Renal cortex interstitium (tissue), 11 donors: ENCODE results near the gene AGXT. TPM values are rescaled to one million over a fixed set of nuclear protein-coding genes. Genes with fewer than 3 reads are reported as not detected.

Experiments
- DNase-seq, 11 donors: peaks; one replicate each; pipeline ENCODE4 v3.0.0-alpha.2; 2013; ENCODE audit warnings: low read depth in 9 of 11, low spot score in 4 of 11; ENCODE audit errors: extremely low read depth in 1 of 11
- polyA plus RNA-seq, 3 donors: library from polyadenylated mRNA; unstranded; fragments of 120-200 nt; gene quantifications; one replicate each; pipeline ENCODE4 v1.2.1, GENCODE V29; 2013; ENCODE audit not compliant: insufficient read length in 3 of 3

Gene AGXT
- polyA plus RNA-seq, 3 donors = 0.15 to 0.17 TPM; not detected in 1

DNA sequence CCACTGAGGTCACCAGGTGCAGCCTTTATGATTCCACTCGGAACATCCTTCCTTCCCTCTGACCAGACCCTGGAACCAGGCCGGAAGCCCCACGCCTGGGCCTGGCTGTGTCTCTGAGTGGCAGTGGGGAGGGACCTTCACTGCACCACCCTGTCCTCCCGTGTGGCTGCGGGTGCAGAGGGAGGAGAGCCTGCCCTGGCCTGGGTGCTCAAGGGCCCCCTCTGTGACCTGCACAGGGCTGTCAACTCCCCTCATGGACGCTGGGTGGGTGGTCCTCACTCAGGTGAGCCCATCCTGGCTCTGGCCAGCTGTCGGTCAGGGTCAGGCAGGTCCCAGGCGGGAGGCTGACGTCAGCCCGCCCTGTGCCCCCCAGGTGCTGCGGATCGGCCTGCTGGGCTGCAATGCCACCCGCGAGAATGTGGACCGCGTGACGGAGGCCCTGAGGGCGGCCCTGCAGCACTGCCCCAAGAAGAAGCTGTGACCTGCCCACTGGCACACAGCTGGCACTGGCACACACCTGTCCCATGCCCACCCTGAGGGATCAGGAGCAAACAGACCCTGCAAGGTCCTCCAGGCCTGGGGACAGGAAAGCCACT lies 9.8 kb downstream of the AGXT start:
- DNase-seq = no peak

DNA sequence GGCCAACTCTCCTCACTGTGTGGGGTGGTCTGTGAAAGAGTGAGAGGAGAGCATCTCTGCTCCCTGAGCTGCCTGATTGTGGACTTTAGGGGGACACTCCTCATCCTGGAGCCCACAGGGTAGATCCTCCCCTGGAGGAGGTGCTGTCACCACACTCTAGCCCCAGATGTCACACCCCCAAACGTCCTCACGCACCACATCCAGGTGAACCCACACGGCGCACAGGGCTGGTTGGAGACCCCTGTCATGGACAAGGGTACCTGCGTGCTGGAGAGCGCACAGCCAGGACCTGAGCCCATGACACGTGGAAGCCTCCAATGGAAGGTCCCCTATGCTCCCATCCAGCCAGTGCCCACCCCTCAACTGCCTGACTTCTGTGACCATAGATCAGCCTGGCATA lies 10.5 kb downstream of the AGXT start:
- no peak for DNase-seq

DNA sequence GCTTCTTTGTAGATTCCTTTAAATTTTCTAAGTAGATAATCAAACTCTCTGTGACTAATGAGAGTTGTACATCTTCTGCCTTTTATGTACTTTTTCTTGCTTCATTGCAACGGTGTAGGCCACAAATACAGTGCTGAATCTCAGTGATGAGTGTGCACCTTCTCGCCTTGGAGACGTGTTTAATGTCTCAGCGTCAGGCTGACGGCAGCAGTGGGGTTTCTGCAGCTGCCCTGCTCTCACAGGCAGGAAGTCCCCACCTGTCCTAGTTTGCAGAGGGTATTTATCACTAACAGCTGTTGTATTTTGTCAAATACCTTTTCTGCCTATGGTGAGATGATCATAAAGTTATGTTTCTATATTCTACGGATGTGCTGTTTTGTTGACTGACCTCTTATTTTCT lies 13.3 kb downstream of the AGXT start:
- no peak for DNase-seq

DNA sequence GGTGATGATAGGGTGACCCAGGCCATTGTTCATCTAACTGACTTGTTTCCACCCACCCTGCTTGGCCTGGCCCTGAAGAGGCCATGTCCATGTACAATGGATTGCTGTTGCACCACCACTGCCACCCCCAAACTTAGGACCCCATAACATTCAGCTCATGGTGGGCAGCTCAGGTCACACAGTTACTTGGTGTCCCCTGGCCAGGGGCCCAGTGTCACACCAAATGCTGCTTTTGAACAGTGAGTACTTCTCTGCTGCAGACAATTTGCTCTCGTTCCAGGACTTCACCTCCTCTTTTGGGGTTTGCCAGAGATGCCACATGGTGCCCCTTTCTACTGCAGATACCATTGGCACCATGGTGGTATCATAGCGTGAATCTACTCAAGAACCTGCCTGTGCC lies 15.6 kb downstream of the AGXT start:
- no peak for DNase-seq

DNA sequence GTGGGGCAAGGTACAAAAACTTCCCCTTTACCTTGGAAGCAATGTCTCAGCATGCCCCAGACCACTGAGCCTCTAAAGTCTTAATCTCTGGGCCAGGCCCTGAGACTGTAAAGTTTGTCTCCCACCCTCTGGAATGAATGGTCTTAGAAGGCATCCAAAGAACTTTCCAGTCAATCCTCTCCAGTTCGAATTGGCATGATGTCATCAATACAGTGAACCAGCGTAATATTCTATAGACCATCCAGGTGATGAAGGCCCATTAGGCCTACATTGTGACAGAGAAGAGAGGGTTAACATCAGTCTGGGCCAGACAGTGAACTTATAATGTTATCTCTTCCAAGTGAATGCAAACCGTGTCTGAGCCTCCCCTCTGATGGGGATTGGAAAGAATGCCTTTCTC lies 16.1 kb downstream of the AGXT start:
- DNase-seq = no peak

DNA sequence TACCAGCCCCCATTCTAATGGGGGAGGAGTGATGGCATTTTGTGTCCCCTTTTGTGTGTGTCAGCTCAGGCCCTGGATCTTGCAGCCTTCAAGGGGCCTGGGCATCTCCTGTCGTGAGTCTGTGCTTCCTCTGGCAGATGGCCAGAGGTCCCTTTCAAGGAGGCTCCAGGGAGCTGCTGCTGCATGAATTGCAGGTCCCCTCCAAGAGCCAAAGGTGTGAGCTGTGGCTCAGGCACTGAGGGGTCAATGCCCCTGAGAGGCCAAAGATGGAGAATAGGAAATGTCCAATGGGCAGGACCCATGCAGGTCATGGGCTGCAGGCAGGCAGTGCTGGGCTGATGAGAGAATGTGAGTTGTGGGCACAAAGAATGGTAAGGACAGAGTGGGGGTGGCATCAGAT lies 16.9 kb downstream of the AGXT start:
- DNase-seq = no peak

DNA sequence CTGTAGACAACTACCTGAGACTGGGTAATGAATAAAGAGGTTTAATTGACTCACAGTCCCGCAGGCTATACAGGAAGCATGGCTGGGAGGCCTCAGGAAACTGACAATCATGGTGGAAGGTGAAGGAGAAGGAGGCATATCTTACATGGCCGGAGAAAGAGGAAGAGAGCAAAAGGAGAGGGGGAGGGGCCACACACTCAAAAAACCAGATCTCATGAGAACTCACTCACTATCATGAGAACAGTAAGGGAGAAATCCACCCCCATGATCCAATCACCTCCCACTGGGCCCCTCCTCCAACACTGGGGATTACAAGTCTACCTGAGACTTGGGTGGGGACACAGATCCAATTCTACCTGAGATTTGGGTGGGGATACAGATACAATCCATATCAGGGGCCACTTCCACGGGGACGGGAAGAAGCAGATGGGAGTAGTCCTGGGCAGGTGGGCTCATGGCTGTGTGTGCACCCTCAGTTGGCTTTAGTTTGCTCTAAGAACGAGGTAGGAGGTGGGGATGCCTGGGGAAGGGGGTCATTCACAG lies 17.5 kb downstream of the AGXT start:
- no peak for DNase-seq

DNA sequence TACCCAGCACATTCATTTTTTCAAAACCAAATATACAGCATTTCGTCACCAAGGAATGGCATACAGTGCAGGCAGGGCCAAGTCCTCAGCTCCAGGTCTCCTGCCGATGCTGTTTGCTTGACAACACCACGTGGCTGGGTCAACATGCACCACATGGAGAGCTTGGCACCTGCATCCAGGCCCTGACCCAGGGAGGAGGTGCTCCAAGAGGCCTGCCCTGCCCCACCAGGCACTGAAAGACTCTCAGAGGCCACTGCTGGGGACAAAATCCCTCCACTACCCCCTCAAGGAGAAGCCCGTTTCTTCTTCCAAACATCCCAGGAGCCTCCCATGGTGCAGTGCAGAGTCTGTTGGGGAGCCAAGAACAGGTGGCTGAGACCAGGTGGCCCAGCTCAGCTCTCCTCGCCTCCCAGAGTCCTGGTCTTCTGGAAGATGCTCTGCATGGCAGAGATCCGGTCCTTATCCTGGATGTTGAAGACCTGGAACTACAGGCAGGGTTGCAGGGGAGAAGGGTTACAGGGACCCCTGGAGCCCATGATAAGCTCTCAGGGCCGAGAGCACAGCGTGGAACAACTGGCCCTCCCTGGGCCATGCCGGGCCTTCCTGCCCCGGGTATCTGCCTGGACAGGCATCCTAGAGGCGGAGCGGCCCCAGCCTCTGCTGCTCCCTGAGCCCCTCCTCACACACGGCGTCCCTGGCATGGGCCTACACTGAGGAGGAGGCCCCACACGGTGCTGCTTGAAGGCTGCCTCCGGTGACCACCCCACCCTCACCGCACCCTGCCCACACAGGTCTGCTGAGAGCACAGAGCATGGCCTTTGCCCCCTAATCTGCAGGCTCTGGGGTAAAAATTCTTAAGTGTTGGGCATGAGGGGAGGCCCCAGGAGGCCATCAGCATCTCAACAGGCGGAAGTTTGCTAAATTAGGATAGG lies 18.3 kb downstream of the AGXT start:
- DNase-seq = no peak

DNA sequence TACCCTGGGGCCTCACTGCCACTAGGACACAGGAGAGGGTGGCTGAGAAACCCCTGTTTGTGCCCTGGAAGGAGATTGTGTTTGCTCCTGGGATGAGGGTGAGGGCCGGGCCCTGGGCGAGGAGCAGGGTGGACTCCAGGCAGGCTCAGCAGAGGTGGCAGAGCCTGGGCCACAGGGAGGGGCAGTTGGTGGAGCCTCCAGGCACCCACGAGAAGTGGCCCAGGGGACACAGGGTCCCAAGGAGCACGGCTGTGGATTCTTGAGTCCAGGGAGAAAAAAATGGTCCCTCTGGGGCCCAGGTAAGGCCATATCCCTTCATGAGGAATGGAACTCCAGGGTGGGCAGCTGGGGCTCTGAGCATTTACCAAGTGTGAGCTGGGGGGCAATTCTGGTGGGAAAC lies 19.0 kb downstream of the AGXT start:
- DNase-seq = no peak

DNA sequence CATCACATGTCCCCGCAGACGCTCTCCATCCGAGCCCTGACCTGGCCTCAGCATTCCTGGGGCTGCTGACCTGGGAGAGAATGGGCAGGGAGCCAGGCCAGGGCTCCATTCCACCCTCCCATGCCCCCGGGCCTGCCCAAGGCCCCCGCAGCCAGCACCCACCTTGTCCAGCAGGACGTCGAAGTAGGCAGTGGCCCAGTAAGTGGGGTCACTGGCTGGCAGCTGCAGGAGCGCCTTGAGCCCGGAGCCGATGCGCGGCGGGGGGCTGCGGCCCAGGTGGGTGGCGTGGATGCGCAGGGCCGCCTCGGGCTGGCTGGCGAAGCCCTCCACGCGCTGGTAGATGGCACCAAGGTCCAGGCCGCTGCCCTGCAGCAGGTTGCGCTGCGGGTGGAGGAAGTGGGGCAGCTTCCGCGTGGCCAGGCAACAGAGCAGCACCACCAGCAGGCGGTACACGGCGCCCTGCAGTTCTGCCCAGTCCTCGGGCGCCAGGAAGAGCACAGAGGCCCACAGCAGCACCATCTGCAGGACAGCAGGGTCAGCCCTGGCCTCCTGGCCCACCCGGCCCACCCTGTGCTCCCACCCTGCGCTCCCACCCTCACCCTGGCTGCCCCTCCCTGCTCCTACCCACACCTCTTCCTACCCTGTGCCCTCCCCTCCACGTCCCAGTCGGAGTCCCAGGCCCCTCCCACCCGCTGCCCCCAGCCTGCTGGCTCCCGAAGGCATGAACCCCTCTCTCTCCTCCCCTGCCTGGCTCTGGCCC lies 19.7 kb downstream of the AGXT start:
- DNase-seq = no peak

DNA sequence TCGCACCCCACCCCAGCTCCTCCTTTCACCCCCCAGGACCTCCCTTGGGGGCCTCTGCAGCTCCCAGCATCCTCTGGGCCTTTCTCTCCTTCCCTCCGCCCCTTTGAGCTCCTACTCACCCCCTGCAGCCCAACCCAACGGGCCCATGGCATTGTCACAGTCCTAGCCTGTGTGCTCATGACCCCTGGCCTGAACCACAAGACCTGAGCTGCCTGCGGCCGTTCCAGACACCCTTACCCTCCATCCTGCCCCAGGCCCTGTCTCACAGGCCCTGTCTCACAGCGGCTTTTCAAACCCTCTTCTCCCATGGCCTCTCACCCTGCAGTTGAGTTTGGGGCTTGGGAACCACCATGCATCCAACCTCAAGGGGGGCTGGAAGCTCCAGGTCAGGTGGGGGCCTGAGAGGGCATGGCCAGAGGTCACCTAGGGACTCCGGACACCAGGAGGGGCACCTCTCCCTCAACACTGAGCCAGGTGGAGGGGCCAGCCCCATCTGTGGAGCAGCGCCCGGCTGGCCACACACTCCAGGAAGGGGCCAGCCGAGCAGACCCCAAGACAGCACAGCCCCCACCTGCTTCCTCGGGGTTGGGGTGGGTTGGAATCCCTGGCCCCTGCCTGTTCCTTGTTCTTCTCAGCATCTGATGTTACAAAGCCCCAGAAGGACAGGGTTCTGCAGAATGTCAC lies 20.4 kb downstream of the AGXT start:
- DNase-seq = no peak

DNA sequence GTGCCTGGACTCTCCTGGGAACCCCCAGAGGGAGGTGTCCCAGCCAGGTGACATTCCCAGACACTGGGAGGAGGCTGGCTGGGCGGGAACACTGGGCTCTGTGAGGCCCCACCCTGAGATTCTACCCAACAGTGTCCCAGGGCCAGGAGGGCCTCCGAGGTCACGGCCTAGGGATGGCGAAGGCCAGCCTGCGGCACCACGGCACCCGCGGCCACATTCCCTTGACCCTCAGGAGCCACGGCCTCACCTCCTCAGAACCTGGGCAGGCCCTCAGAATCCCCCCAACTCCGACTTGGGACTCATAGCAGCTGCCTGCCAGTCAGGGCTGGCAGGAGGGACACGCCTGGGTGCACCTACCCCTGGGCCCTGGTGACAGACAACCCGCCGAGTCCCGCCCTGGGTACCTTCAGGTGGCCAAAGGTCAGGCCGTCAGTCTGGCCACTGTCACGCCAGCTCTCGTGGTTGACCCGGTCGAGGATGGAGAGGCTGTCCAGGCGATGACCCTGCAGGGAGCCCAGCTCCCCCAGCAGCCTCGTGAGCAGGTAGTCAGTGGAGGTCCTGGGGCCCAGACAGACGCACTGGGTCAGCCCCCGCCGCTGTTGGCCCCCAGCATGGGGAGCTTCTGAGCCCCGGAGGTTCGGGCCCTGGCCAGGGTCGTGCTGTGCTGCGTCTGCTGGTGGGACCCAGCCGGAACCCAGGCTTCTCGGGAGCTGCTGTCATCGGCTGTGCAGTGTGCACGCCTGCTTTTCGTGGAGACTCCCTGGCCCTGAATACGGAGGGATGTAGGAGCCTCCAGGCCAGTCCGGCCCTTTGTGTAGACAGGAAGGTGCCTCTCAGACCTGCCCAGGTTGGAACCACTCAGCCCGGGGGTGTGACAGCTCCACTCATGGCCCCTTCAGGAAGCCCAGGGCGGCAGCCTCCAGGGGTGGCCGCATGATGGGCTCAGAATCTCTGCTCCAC lies 21.3 kb downstream of the AGXT start:
- no peak for DNase-seq

DNA sequence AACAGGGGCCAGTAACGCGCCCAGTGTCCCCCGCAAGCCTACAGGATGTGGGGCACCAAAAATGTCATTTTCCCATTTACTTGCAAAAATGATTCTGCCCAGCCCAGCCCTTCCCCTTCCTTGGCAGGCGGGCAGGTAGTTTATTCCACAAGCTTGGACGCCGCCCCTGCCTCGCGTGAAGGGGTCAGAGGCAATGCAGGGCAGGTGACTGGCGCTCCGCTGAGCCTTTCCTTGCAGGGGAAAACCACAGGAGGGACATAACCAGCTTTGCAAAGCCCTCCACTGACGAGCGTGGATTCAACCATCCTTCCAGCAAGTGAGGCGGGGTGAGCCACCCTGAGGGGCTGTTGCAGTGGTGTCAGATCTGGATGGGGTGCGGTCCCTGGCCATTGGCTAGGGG lies 22.1 kb downstream of the AGXT start:
- no peak for DNase-seq

DNA sequence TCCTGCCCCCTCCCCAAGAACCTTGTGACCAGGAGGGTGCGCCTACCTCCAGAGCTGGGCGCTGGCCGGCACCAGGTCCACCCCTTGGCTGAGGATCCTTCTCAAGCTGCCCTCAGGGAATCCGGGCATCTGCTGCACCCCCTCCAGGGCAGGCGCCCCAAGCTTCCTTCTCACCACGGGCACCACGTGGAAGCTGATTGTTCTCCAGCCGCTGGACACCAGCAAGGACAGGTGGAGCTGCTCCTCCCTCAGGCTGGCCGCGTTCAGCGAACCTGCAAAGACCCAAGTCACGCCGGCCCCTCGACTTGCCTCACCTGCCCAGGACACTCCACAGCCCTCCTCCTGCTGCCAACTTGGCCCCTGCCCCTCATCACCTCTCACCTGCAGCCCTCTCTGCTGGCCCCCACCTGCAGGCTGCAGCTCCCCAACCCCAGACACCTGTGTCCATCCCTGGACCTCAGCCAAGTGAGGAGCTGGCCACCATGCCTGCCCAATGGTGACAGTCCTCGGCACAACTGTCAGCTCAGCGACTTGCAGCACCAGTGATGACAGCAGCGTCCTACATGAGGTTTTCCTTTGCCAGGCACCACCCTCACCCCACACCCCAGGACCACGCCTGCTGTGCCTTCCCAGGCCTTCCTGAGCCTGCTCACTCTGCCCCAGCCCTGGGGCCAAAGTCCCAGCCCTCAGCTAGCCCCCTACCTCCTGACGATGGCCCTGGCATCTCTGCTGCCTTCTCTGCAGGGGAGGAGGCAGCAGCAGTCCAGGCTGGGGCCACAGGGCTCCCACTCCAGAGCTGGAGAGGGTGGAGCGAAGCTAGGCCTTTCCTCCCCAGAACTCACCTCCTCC lies 23.1 kb downstream of the AGXT start:
- DNase-seq = no peak

DNA sequence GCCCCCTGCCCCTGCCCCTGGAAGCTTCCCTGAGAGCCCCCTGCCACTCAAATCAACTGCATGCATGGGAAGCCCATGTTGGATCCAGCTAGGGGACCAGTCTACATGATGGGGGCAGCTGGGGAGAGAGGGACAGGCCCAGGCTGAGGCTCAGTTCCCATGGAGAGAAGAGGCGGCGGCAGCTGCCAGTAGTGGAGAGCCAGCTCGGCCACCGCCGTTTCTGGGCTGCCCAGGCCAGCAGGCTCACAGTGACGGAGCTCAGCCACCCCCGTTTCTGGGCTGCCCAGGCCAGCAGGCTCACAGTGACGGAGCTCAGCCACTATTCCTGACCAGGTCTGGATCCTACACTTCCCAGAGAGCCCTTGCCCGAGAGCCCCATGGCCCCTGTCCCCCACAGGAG lies 23.7 kb downstream of the AGXT start:
- no peak for DNase-seq

DNA sequence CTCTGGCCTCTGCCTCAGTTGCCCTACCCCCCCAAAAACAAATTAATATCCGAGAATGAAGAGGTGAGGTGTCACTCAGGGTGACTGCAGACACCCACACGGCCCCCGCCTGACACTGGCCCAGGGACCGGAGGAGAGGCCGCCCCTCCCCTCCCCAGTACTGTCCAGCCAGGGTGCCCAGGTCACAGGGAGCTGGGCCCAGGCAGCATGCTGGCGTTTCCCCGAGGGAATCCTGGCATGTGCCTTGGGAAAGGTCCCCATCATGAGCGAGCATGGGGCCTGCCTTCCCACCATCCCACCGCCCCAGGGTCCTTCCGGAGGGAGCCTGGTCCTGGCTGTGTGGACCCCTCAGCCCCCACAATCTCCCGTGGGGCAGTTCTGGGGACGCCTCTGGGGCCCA lies 24.3 kb downstream of the AGXT start:
- DNase-seq = no peak

DNA sequence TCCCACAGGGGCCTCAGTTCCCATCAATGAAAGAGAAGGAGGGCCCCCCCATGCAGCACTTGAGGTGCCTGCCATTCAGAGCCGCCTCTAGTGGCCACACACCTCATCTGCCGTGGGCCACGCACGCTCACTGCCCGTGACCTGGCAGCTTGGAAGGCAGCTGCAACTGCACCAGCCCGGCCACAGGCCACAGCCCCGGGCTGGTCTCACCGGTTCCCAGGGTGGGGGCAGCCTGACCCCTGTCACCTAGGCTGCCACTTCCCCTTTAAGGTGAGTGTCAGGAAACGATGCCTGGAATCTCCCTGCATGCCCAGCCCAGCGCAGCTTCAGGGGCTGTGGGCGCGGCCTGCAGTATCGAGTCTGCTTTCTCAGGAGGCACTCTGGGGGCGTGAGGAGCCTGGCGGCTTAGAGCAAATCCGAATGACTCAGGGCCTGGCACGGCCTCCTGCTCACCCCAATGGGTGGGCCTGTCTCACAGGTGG lies 24.8 kb downstream of the AGXT start:
- DNase-seq = no peak
